Measurements from ENCODE around the gene TAB2. TPM values are rescaled to one million over a fixed set of nuclear protein-coding genes. Genes with fewer than 3 reads are reported as not detected.

The TAB2 gene
- total RNA-seq, result 62.8 and 69.0 TPM in 2 replicates

- ATAC-seq (ENCODE audit: low read depth) (peak; percentile 32), DNase-seq (peak; percentile 57)
- H3K36me3 Mint-ChIP-seq (ENCODE audit: low read depth), result peaks cover 8% of the 10 kb centered on the region
- intact Hi-C loops (cut with micrococcal nuclease), result loop anchor here (1.0 to 5.0 kb wide), 14 partner anchors 47 to 623 kb away; partner anchors contain the start of genes GINM1, NUP43, PCMT1 and PPIL4
- peak within 1 kb of the TSS; percentile 93 for H3K4me3 Mint-ChIP-seq
- H3K27ac Mint-ChIP-seq, result peak within 1 kb of the TSS; percentile 87
- H3K27me3 Mint-ChIP-seq, result no peaks in the 10 kb centered on the region
- ChIA-PET POLR2A (interaction anchor here (0.6 to 3.5 kb wide), 30 partner anchors 10 to 557 kb away, joined by 3 to 29 read pairs (median 4); partner anchors contain the start of gene PPIL4), CTCF (interaction anchor here (0.9 to 1.9 kb wide), 3 partner anchors 67 to 114 kb away, joined by 3 to 7 read pairs (median 3); no protein-coding TSS in a partner anchor)
- TF ChIP-seq CTCF (IDR thresholded peaks at IDR 0.05), result no peak
- H3K9me3 Mint-ChIP-seq, result no peaks in the 10 kb centered on the region
- H3K4me1 Mint-ChIP-seq, result peaks cover 46% of the 10 kb centered on the region
Measured at GRCh38 chr6:149317644-149318571, at the start of gene TAB2. Gene TAB2, plus strand, starts transcription at chr6:149317712. Its CDS starts 52,286 bp downstream, at chr6:149369998.

GRCh38 chr6:149268146-149268545, 49.4 kb upstream of the TAB2 start:
- DNase-seq (no peak), ATAC-seq (ENCODE audit: low read depth) (no peak)
- H3K4me3 Mint-ChIP-seq, result no peak overlapping the region
- no peaks in the 10 kb centered on the region for H3K9me3 Mint-ChIP-seq
- peaks cover 55% of the 10 kb centered on the region for H3K4me1 Mint-ChIP-seq
- TF ChIP-seq CTCF (IDR thresholded peaks at IDR 0.05), result no peak
- H3K36me3 Mint-ChIP-seq (ENCODE audit: low read depth), result no peaks in the 10 kb centered on the region
- no peaks in the 10 kb centered on the region for H3K27me3 Mint-ChIP-seq
- CTCF ChIA-PET, result interaction anchor here (1.5 kb wide), 1 partner anchor 13 kb away, joined by 3 read pairs; no protein-coding TSS in a partner anchor
- POLR2A ChIA-PET, result interaction anchor here (0.6 kb wide), 1 partner anchor 1331 kb away, joined by 7 read pairs; the partner anchor contains the start of gene PLEKHG1
- peak overlapping the region; percentile 10 for H3K27ac Mint-ChIP-seq
- intact Hi-C loops (cut with micrococcal nuclease), result no loop called here

GRCh38 chr6:149268768-149269167, 48.7 kb upstream of the TAB2 start:
- H3K27ac Mint-ChIP-seq, result no peak overlapping the region
- no peaks in the 10 kb centered on the region for H3K36me3 Mint-ChIP-seq (ENCODE audit: low read depth)
- intact Hi-C loops (cut with micrococcal nuclease), result no loop called here
- ATAC-seq (ENCODE audit: low read depth) (no peak), DNase-seq (no peak)
- POLR2A ChIA-PET, result interaction anchor here (0.5 to 0.8 kb wide), 2 partner anchors 49 to 203 kb away, joined by 3 to 5 read pairs; no protein-coding TSS in a partner anchor
- CTCF ChIA-PET, result no interaction called here
- H3K9me3 Mint-ChIP-seq, result no peaks in the 10 kb centered on the region
- H3K4me3 Mint-ChIP-seq, result no peak overlapping the region
- no peak for TF ChIP-seq CTCF (IDR thresholded peaks at IDR 0.05)
- peaks cover 61% of the 10 kb centered on the region for H3K4me1 Mint-ChIP-seq
- H3K27me3 Mint-ChIP-seq, result no peaks in the 10 kb centered on the region

GRCh38 chr6:149270616-149271015, 46.9 kb upstream of the TAB2 start:
- DNase-seq, result no peak
- H3K27ac Mint-ChIP-seq, result peak overlapping the region; percentile 98
- H3K9me3 Mint-ChIP-seq, result no peaks in the 10 kb centered on the region
- peaks cover 70% of the 10 kb centered on the region for H3K4me1 Mint-ChIP-seq
- intact Hi-C loops (cut with micrococcal nuclease), result loop anchor here (1.0 to 5.0 kb wide), 4 partner anchors 24 to 78 kb away; partner anchors contain the start of gene TAB2
- no peak for ATAC-seq (ENCODE audit: low read depth)
- no peaks in the 10 kb centered on the region for H3K36me3 Mint-ChIP-seq (ENCODE audit: low read depth)
- H3K27me3 Mint-ChIP-seq, result no peaks in the 10 kb centered on the region
- no peak for TF ChIP-seq CTCF (IDR thresholded peaks at IDR 0.05)
- POLR2A ChIA-PET, result interaction anchor here (0.7 to 2.6 kb wide), 7 partner anchors 18 to 510 kb away, joined by 3 to 29 read pairs (median 5); partner anchors contain the start of genes TAB2 and ZC3H12D
- CTCF ChIA-PET, result interaction anchor here (0.8 to 1.5 kb wide), 3 partner anchors 10 to 188 kb away, joined by 3 to 5 read pairs (median 5); no protein-coding TSS in a partner anchor
- H3K4me3 Mint-ChIP-seq, result no peak overlapping the region
